Spinal cord (tissue), 10 donors: ENCODE data around the gene SETD1B. TPM values are rescaled to one million over a fixed set of nuclear protein-coding genes. Genes with fewer than 3 reads are reported as not detected.

Source experiments
- DNase-seq, 6 donors: peaks; one replicate each; pipeline versions ENCODE4 v3.0.0 to v3.0.0-alpha.2; 2013 to 2015; ENCODE audit warnings: low spot score in 6 of 6, low read depth in 4 of 6
- H3K27ac ChIP-seq: one replicate; pipeline ENCODE4 v1.5.1; 2013; ENCODE audit warnings: low read depth, low read length, control low read depth
- H3K27me3 ChIP-seq: one replicate; pipeline ENCODE4 v1.6.1; 2013; ENCODE audit warnings: low read length; ENCODE audit not compliant: control insufficient read depth, insufficient read depth
- H3K36me3 ChIP-seq: one replicate; pipeline ENCODE4 v1.6.1; 2013; ENCODE audit warnings: low read length; ENCODE audit not compliant: control insufficient read depth, insufficient read depth
- H3K4me1 ChIP-seq: one replicate; pipeline ENCODE4 v1.6.1; 2013; ENCODE audit warnings: low read length; ENCODE audit not compliant: control insufficient read depth, insufficient read depth
- H3K4me3 ChIP-seq: one replicate; pipeline ENCODE4 v1.5.1; 2013; ENCODE audit warnings: low read depth, low read length, control low read depth
- H3K9me3 ChIP-seq: one replicate; pipeline ENCODE4 v1.6.1; 2013; ENCODE audit warnings: low read length; ENCODE audit not compliant: control insufficient read depth, insufficient read depth
- WGBS: methylation state at CpG from one replicate; pipeline ENCODE4 v1.1.5; 2013; ENCODE audit warnings: missing lambda C conversion rate; ENCODE audit not compliant: insufficient coverage; 5-methylcytosine and 5-hydroxymethylcytosine counted together
- polyA plus RNA-seq, 2 donors: library from polyadenylated mRNA; unstranded; fragments of 120-200 nt; gene quantifications; one replicate each; pipeline ENCODE4 v1.2.1, GENCODE V29; 2013; ENCODE audit not compliant: insufficient read length in 2 of 2
- total RNA-seq, 2 donors: library from RNA; depleted of rRNA in 1 of 2; stranded (reverse); fragments of 120-200 nt in 1 of 2; fragments of >200 nt in 1 of 2; gene quantifications; one replicate each; pipeline versions ENCODE4 v1.2.3 to v1.2.4, GENCODE V29; 2013 to 2014
- donor health status: healthy.

The SETD1B gene
- total and polyA plus RNA-seq, 4 donors = 4.1 to 19.0 (median 11.7) TPM

GRCh38 chr12:121799842-121800693 is 3.7 kb upstream of the SETD1B start:
- H3K36me3 ChIP-seq = peaks cover 36% of the 10 kb centered on the region
- no peaks in the 10 kb centered on the region for H3K9me3 ChIP-seq
- H3K27me3 ChIP-seq = no peaks in the 10 kb centered on the region
- DNase-seq = peak in 3 of 6 donors; percentile 44 to 85 (median 67)
- WGBS = under 1% methylated on average over 84 of the region's 84 CpGs
- peak overlapping the region; percentile 39 for H3K4me3 ChIP-seq
- peak overlapping the region; percentile 87 for H3K27ac ChIP-seq
- H3K4me1 ChIP-seq = peaks cover 60% of the 10 kb centered on the region

- H3K4me1 ChIP-seq = peaks cover 58% of the 10 kb centered on the region
Observed at GRCh38 chr12:121800694-121801594, 2.9 kb upstream of the SETD1B start.

GRCh38 chr12:121801595-121802484 is 2.0 kb upstream of the SETD1B start:
- peak overlapping the region; percentile 99 for H3K27ac ChIP-seq
- H3K9me3 ChIP-seq = no peaks in the 10 kb centered on the region
- no peaks in the 10 kb centered on the region for H3K27me3 ChIP-seq
- H3K4me3 ChIP-seq = peak overlapping the region; percentile 80
- DNase-seq = peak in 3 of 6 donors; percentile 29 to 86 (median 76)
- H3K36me3 ChIP-seq = peaks cover 30% of the 10 kb centered on the region
- peaks cover 58% of the 10 kb centered on the region for H3K4me1 ChIP-seq
- 0% methylated on average over 4 of the region's 18 CpGs for WGBS

More at GRCh38 chr12:121800694-121801594, 2.9 kb upstream of the SETD1B start:
- Histone ChIP-seq H3K9me3 (no peaks in the 10 kb centered on the region), H3K36me3 (peaks cover 30% of the 10 kb centered on the region), H3K4me3 (peak overlapping the region; percentile 80), H3K27me3 (no peaks in the 10 kb centered on the region), H3K27ac (peak overlapping the region; percentile 99)
- WGBS = under 1% methylated on average over 83 of the region's 86 CpGs
- peak in 3 of 6 donors; percentile 51 to 89 (median 89) for DNase-seq

- peak overlapping the region; percentile 80 for H3K4me3 ChIP-seq
- peaks cover 57% of the 10 kb centered on the region for H3K4me1 ChIP-seq
- WGBS = 0% methylated on average over 1 of the region's 1 CpG
- no peaks in the 10 kb centered on the region for H3K9me3 ChIP-seq
- DNase-seq = no peak
- H3K36me3 ChIP-seq = peaks cover 28% of the 10 kb centered on the region
- peak overlapping the region; percentile 99 for H3K27ac ChIP-seq
- H3K27me3 ChIP-seq = no peaks in the 10 kb centered on the region
Observed at GRCh38 chr12:121802485-121802842, 1.3 kb upstream of the SETD1B start.

- Histone ChIP-seq H3K27me3 (no peaks in the 10 kb centered on the region), H3K36me3 (peaks cover 30% of the 10 kb centered on the region), H3K27ac (peak overlapping the region; percentile 99), H3K4me3 (peak overlapping the region; percentile 80), H3K9me3 (no peaks in the 10 kb centered on the region), H3K4me1 (peaks cover 57% of the 10 kb centered on the region)
- peak; percentile 89 to 99 (median 96) for DNase-seq
- WGBS = under 1% methylated on average over 45 of the region's 65 CpGs
Observed at GRCh38 chr12:121802843-121803698, 738 bp upstream of the SETD1B start.

- peak overlapping the region; percentile 84 for H3K27ac ChIP-seq
- H3K36me3 ChIP-seq = peaks cover 39% of the 10 kb centered on the region
- no peaks in the 10 kb centered on the region for H3K9me3 ChIP-seq
- under 1% methylated on average over 50 of the region's 63 CpGs for WGBS
- H3K4me1 ChIP-seq = peaks cover 45% of the 10 kb centered on the region
- H3K27me3 ChIP-seq = no peaks in the 10 kb centered on the region
- DNase-seq = peak in 3 of 6 donors; percentile 22 to 68 (median 66)
- peak overlapping the region; percentile 71 for H3K4me3 ChIP-seq
Observed at GRCh38 chr12:121804417-121805111, 755 bp downstream of the SETD1B start.

- peak overlapping the region; percentile 84 for H3K27ac ChIP-seq
- peak in 3 of 6 donors; percentile 15 to 75 (median 64) for DNase-seq
- H3K27me3 ChIP-seq = no peaks in the 10 kb centered on the region
- 0% methylated on average over 9 of the region's 45 CpGs for WGBS
- H3K4me1 ChIP-seq = peaks cover 43% of the 10 kb centered on the region
- H3K4me3 ChIP-seq = peak overlapping the region; percentile 71
- H3K9me3 ChIP-seq = no peaks in the 10 kb centered on the region
- peaks cover 44% of the 10 kb centered on the region for H3K36me3 ChIP-seq
Observed at GRCh38 chr12:121805171-121806008, 1.6 kb downstream of the SETD1B start.
